Neural cell (in vitro differentiated cells): Measurements from ENCODE around the gene C11orf71. TPM values are rescaled to one million over a fixed set of nuclear protein-coding genes. Genes with fewer than 3 reads are reported as not detected.

Experiments
- H2AFZ ChIP-seq: fragments of 200-600, 300-800 bp; sonication (generic), shearing (Covaris generic); 2 replicates; pipeline ENCODE4 v1.6.0; 2014; ENCODE audit warnings: low read depth, mild to moderate bottlenecking, antibody characterized with exemption, low read length, moderate library complexity
- H3F3A ChIP-seq: fragments of 200-600 bp; shearing (Covaris generic); 2 replicates; pipeline ENCODE4 v1.6.1; 2016; ENCODE audit warnings: mild to moderate bottlenecking, moderate library complexity, mixed read lengths, antibody characterized with exemption, low read length; ENCODE audit not compliant: insufficient read depth, poor library complexity, severe bottlenecking
- H3K27ac ChIP-seq: fragments of 200-600, 300-800 bp; sonication (generic), shearing (Covaris generic); 2 replicates; pipeline ENCODE4 v1.5.1; 2014; ENCODE audit warnings: mild to moderate bottlenecking, low read length, moderate library complexity
- H3K27me3 ChIP-seq: fragments of 300-800, 200-600 bp; sonication (generic), shearing (Covaris generic); 2 replicates; pipeline ENCODE4 v1.6.0; 2014; ENCODE audit warnings: mild to moderate bottlenecking, low read depth, low read length, moderate library complexity; ENCODE audit not compliant: insufficient read depth
- H3K36me3 ChIP-seq: fragments of 300-800, 200-600 bp; sonication (generic), shearing (Covaris generic); 2 replicates; pipeline ENCODE4 v1.5.1; 2014; ENCODE audit warnings: mild to moderate bottlenecking, antibody characterized with exemption, low read length, moderate library complexity; ENCODE audit not compliant: insufficient read depth
- H3K4me2 ChIP-seq: fragments of 300-800, 200-600 bp; sonication (generic), shearing (Covaris generic); 2 replicates; pipeline ENCODE4 v1.6.0; 2014; ENCODE audit warnings: mild to moderate bottlenecking, low read length
- H3K4me3 ChIP-seq: fragments of 300-800, 200-600 bp; sonication (generic), shearing (Covaris generic); 2 replicates; pipeline ENCODE4 v1.5.1; 2014; ENCODE audit warnings: mild to moderate bottlenecking, low read length, moderate library complexity
- H3K79me2 ChIP-seq: fragments of 200-600 bp; shearing (Covaris generic); replicated peaks from 2 replicates; pipeline ENCODE4 v1.6.0; 2014; ENCODE audit warnings: mild to moderate bottlenecking, low read length, moderate library complexity; ENCODE audit not compliant: insufficient read depth
- H3K9ac ChIP-seq: fragments of 300-800, 200-600 bp; sonication (generic), shearing (Covaris generic); 2 replicates; pipeline ENCODE4 v1.6.1; 2016; ENCODE audit warnings: mild to moderate bottlenecking, low read length, mixed read lengths
- H3K9me2 ChIP-seq: fragments of 200-600 bp; shearing (Covaris generic); 2 replicates; pipeline ENCODE4 v1.6.1; 2016; ENCODE audit warnings: mild to moderate bottlenecking, low read length, mixed read lengths; ENCODE audit not compliant: insufficient read depth
- H3K9me3 ChIP-seq: fragments of 200-600, 300-800 bp; sonication (generic), shearing (Covaris generic); 2 replicates; pipeline ENCODE4 v1.6.1; 2016; ENCODE audit warnings: mild to moderate bottlenecking, mixed run types, low read length, moderate library complexity, mixed read lengths
- H4K20me1 ChIP-seq: fragments of 200-600 bp; shearing (Covaris generic); 2 replicates; pipeline ENCODE4 v1.6.1; 2016; ENCODE audit warnings: mild to moderate bottlenecking, mixed run types; ENCODE audit not compliant: insufficient read depth
- CTCF ChIP-seq: fragments of 450-650 bp; IDR thresholded peaks from 2 replicates; pipeline ENCODE4 v1.5.1; 2014; ENCODE audit warnings: antibody characterized with exemption, mild to moderate bottlenecking, moderate library complexity; ENCODE audit not compliant: poor library complexity, severe bottlenecking
- EP300 ChIP-seq: fragments of 450-650 bp; conservative IDR thresholded peaks from 2 replicates; pipeline ENCODE4 v1.6.1; 2014; ENCODE audit warnings: antibody characterized with exemption, mild to moderate bottlenecking, moderate library complexity; ENCODE audit not compliant: poor library complexity, severe bottlenecking
- EZH2 ChIP-seq: fragments of 200-600, 300-800 bp; shearing (Covaris generic), sonication (generic); IDR thresholded peaks from 2 replicates; pipeline ENCODE4 v1.6.1; 2014; ENCODE audit warnings: antibody characterized with exemption, low read length, borderline replicate concordance, mild to moderate bottlenecking; ENCODE audit not compliant: insufficient read depth, poor library complexity, severe bottlenecking
- MXI1 ChIP-seq: fragments of 450-650 bp; conservative IDR thresholded peaks from 2 replicates; pipeline ENCODE4 v1.6.1; 2014; ENCODE audit warnings: antibody characterized with exemption, mild to moderate bottlenecking; ENCODE audit not compliant: poor library complexity, severe bottlenecking
- POLR2AphosphoS5 ChIP-seq: IDR thresholded peaks from 2 replicates; pipeline ENCODE4 v1.6.1; 2012
- RAD21 ChIP-seq: fragments of 450-650 bp; conservative IDR thresholded peaks from 2 replicates; pipeline ENCODE4 v1.6.1; 2014; ENCODE audit warnings: antibody characterized with exemption, mild to moderate bottlenecking, moderate library complexity
- REST ChIP-seq: IDR thresholded peaks from 2 replicates; pipeline ENCODE4 v1.6.1; 2012; ENCODE audit warnings: borderline replicate concordance
- SMC3 ChIP-seq: fragments of 450-650 bp; conservative IDR thresholded peaks from 2 replicates; pipeline ENCODE4 v1.6.1; 2014; ENCODE audit warnings: antibody characterized with exemption, mild to moderate bottlenecking, moderate library complexity; ENCODE audit not compliant: poor library complexity
- TAF1 ChIP-seq: IDR thresholded peaks from 2 replicates; pipeline ENCODE4 v1.6.1; 2012; ENCODE audit warnings: low read depth
- polyA plus RNA-seq: library from polyadenylated mRNA; depleted of rRNA; stranded (reverse); fragments of >200 nt; gene quantifications from 2 replicates; pipeline ENCODE4 v1.2.3, GENCODE V29; 2014

The C11orf71 gene
- polyA plus RNA-seq, 1 donor from 2014 or later = 29.9 TPM

- no peaks in the 10 kb centered on the region for H3K79me2 ChIP-seq
- H3F3A ChIP-seq = no peaks in the 10 kb centered on the region
- no peak overlapping the region for H3K27ac ChIP-seq
- H3K4me3 ChIP-seq = no peak overlapping the region
- H2AFZ ChIP-seq = no peak overlapping the region
- no peaks in the 10 kb centered on the region for H3K27me3 ChIP-seq
- no peaks in the 10 kb centered on the region for H3K9me3 ChIP-seq
- no peaks in the 10 kb centered on the region for H3K9me2 ChIP-seq
- H3K9ac ChIP-seq = no peak overlapping the region
- no peak overlapping the region for H3K4me2 ChIP-seq
- TF ChIP-seq EP300 (no peak), CTCF (no peak), EZH2 (no peak), MXI1 (no peak), RAD21 (no peak), POLR2AphosphoS5 (no peak), TAF1 (no peak), SMC3 (no peak)
- no peaks in the 10 kb centered on the region for H3K36me3 ChIP-seq
- H4K20me1 ChIP-seq = no peaks in the 10 kb centered on the region
These were observed 17.8 kb downstream of the C11orf71 start for GRCh38 chr11:114382509-114382908.

- Histone ChIP-seq H3K27ac (no peak overlapping the region), H3K4me3 (no peak overlapping the region), H2AFZ (no peak overlapping the region), H3K79me2 (no peaks in the 10 kb centered on the region), H3K36me3 (no peaks in the 10 kb centered on the region), H3F3A (no peaks in the 10 kb centered on the region), H3K9me3 (no peaks in the 10 kb centered on the region), H3K27me3 (no peaks in the 10 kb centered on the region), H3K9me2 (no peaks in the 10 kb centered on the region), H4K20me1 (no peaks in the 10 kb centered on the region), H3K9ac (no peak overlapping the region), H3K4me2 (no peak overlapping the region)
- TF ChIP-seq RAD21 (no peak), TAF1 (no peak), EZH2 (no peak), EP300 (no peak), CTCF (no peak), REST (no peak)
These were observed 20.8 kb downstream of the C11orf71 start for GRCh38 chr11:114379394-114380069.
